Measurements from ENCODE around the gene BCAS2.

- TF ChIP-seq POLR2A (IDR thresholded peaks at IDR 0.05; ENCODE audit: extremely low read depth, insufficient read length) = no peak
- TF ChIP-seq CTCF (IDR thresholded peaks at IDR 0.05; ENCODE audit: low read depth, low read length) = no peak
- TF ChIP-seq MYC (IDR thresholded peaks at IDR 0.05; ENCODE audit: low read depth, low read length) = no peak
These were observed 26.8 kb downstream of the BCAS2 start for GRCh38 chr1:114554577-114554976.

Data from NB4 (cell line).